Activated gamma-delta T cell (primary cell): ENCODE results near the gene DCLRE1B.
"Not testable (repeated sequence)": the region's sequence is repeated elsewhere in the genome, so short reads cannot be mapped to it uniquely, and the experiment has no call there.

ENCODE experiments used
- DNase-seq: peaks from one replicate; lab custom pipeline; 2025; lab: John Stamatoyannopoulos, UW

The DCLRE1B gene

DNA sequence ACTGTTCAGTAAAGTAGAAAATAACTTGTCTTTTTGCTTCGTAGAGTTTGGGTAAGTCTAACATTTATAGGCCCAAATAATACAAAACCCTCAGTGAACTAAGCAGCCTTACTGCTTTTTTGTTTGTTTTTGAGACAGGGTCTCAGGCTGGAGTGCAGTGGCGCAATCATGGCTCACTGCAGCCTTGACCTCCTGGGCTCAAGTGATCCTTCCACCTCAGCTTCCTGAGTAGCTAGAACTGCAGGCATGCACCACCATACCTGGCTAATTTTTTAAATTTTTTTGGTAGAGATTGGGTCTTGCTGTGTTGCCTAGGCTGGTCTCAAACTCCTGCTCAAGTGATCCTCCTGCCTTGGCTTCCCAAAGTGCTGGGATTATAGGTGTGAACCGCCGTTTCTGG is 43.0 kb downstream of the DCLRE1B start:
- DNase-seq: not testable (repeated sequence)

GRCh38 chr1:113949007-113949406 is 43.9 kb downstream of the DCLRE1B start:
- no peak for DNase-seq

GRCh38 chr1:113950908-113951307 is 45.8 kb downstream of the DCLRE1B start:
- DNase-seq: no peak

GRCh38 chr1:113951719-113952118 is 46.6 kb downstream of the DCLRE1B start:
- no peak for DNase-seq

DNA sequence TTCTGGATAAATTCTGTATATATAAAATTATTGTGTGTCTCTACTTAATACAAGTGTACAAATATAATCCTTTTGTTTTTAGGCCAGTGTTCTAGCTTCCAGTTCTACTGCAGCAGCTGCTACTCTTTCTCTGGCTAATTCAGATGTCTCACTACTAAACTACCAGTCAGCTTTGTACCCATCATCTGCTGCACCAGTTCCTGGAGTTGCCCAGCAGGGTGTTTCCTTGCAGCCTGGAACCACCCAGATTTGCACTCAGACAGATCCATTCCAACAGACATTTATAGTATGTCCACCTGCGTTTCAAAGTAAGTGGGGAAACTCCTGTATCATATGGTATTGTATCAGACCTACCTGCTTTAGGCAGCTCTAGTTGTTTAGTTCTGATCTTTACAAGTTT is 52.9 kb downstream of the DCLRE1B start:
- DNase-seq: no peak

- no peak for DNase-seq
Measured at GRCh38 chr1:113958691-113959090, 53.6 kb downstream of the DCLRE1B start.

GRCh38 chr1:113963281-113963906 is 58.3 kb downstream of the DCLRE1B start:
- DNase-seq: no peak
